Tongue (tissue), 2 donors: ENCODE data around the gene PRDM5. TPM values are rescaled to one million over a fixed set of nuclear protein-coding genes. Genes with fewer than 3 reads are reported as not detected.

Source experiments
- DNase-seq: peaks from one replicate; pipeline ENCODE4 v3.0.0-alpha.2; 2015
- total RNA-seq: library from RNA; depleted of rRNA; stranded (reverse); fragments of >200 nt; gene quantifications from one replicate; pipeline ENCODE4 v1.2.3, GENCODE V29; 2014

PRDM5 gene
- total RNA-seq, 1 donor from 2014 or later, result 36.4 TPM

- DNase-seq, result no peak
These were observed 19.1 kb downstream of the PRDM5 start for GRCh38 chr4:120903419-120903818.

GRCh38 chr4:120902925-120903324 is 19.6 kb downstream of the PRDM5 start:
- no peak for DNase-seq

GRCh38 chr4:120901731-120902130 is 20.8 kb downstream of the PRDM5 start:
- DNase-seq, result peak; percentile 9

- DNase-seq, result no peak
These were observed 24.4 kb downstream of the PRDM5 start for GRCh38 chr4:120897981-120898719.

- DNase-seq, result no peak
These were observed 27.0 kb downstream of the PRDM5 start for GRCh38 chr4:120895554-120895953.

- DNase-seq, result no peak
These were observed 29.2 kb downstream of the PRDM5 start for GRCh38 chr4:120893314-120893713.

- peak; percentile 49 for DNase-seq
These were observed 36.3 kb downstream of the PRDM5 start for GRCh38 chr4:120886191-120886590.

GRCh38 chr4:120881846-120882245 is 40.7 kb downstream of the PRDM5 start:
- DNase-seq, result no peak

GRCh38 chr4:120881351-120881750 is 41.2 kb downstream of the PRDM5 start:
- DNase-seq, result no peak

GRCh38 chr4:120877021-120877420 is 45.5 kb downstream of the PRDM5 start:
- no peak for DNase-seq

GRCh38 chr4:120874792-120875774 is 47.4 kb downstream of the PRDM5 start:
- DNase-seq, result peak; percentile 47

GRCh38 chr4:120873554-120873953 is 49.0 kb downstream of the PRDM5 start:
- peak; percentile 24 for DNase-seq

- no peak for DNase-seq
These were observed 51.4 kb downstream of the PRDM5 start for GRCh38 chr4:120871173-120871572.

GRCh38 chr4:120870279-120870673 is 52.2 kb downstream of the PRDM5 start:
- no peak for DNase-seq

- DNase-seq, result peak; percentile 13
These were observed 52.8 kb downstream of the PRDM5 start for GRCh38 chr4:120869613-120870278.

GRCh38 chr4:120867506-120867905 is 55.0 kb downstream of the PRDM5 start:
- no peak for DNase-seq

- DNase-seq, result no peak
These were observed 56.5 kb downstream of the PRDM5 start for GRCh38 chr4:120865985-120866384.

- DNase-seq, result no peak
These were observed 57.6 kb downstream of the PRDM5 start for GRCh38 chr4:120864969-120865368.

GRCh38 chr4:120862432-120862831 is 60.1 kb downstream of the PRDM5 start:
- no peak for DNase-seq

GRCh38 chr4:120861852-120862251 is 60.7 kb downstream of the PRDM5 start:
- no peak for DNase-seq

- no peak for DNase-seq
These were observed 63.8 kb downstream of the PRDM5 start for GRCh38 chr4:120858776-120859175.

GRCh38 chr4:120857312-120857711 is 65.2 kb downstream of the PRDM5 start:
- peak; percentile 41 for DNase-seq

GRCh38 chr4:120856294-120856693 is 66.2 kb downstream of the PRDM5 start:
- no peak for DNase-seq
